ENCODE measurements around the gene TTLL10.

Gene TTLL10

GRCh38 chr1:1236945-1237873 lies 63.5 kb downstream of the TTLL10 start:
- DNase-seq (ENCODE audit: low read depth in 2 of 2): no peak

- DNase-seq (ENCODE audit: low read depth in 2 of 2): no peak
Measured at GRCh38 chr1:1237874-1238701, 64.4 kb downstream of the TTLL10 start.

DNA sequence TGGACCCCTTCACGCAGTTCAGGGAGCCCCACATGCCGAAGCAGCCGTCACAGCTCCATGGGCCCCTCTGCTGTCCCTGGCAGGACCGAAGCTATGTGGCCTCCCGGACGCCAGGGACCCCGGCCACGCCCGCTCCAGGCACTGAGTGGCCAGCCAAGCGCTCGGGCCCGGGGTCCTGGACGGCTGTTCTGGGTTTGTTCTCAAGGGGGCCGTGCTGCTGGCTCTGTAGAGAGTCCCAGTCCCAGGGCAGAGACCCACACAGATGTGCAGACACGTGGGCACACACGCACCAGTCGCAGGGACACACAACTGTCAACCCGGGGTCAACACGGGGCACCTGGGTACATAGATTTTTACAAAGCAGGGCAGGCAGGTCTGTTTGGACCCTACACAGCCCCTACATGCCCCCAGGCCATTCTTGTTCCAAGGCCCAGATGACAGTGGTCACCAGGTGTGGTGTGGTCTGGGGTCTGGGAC lies 65.1 kb downstream of the TTLL10 start:
- DNase-seq (ENCODE audit: low read depth in 2 of 2): no peak

GRCh38 chr1:1239227-1239613 lies 65.5 kb downstream of the TTLL10 start:
- no peak for DNase-seq (ENCODE audit: low read depth in 2 of 2)

- DNase-seq (ENCODE audit: low read depth in 2 of 2): no peak
Measured at GRCh38 chr1:1239614-1240347, 66.1 kb downstream of the TTLL10 start.

GRCh38 chr1:1240348-1240732 lies 66.7 kb downstream of the TTLL10 start:
- no peak for DNase-seq (ENCODE audit: low read depth in 2 of 2)

- DNase-seq (ENCODE audit: low read depth in 2 of 2): no peak
Measured at GRCh38 chr1:1240822-1241587, 67.3 kb downstream of the TTLL10 start.

- no peak for DNase-seq (ENCODE audit: low read depth in 2 of 2)
Measured at GRCh38 chr1:1241588-1242219, 68.0 kb downstream of the TTLL10 start.

GRCh38 chr1:1242461-1243265 lies 69.0 kb downstream of the TTLL10 start:
- no peak for DNase-seq (ENCODE audit: low read depth in 2 of 2)

GRCh38 chr1:1243266-1243660 lies 69.6 kb downstream of the TTLL10 start:
- DNase-seq (ENCODE audit: low read depth in 2 of 2): no peak

DNA sequence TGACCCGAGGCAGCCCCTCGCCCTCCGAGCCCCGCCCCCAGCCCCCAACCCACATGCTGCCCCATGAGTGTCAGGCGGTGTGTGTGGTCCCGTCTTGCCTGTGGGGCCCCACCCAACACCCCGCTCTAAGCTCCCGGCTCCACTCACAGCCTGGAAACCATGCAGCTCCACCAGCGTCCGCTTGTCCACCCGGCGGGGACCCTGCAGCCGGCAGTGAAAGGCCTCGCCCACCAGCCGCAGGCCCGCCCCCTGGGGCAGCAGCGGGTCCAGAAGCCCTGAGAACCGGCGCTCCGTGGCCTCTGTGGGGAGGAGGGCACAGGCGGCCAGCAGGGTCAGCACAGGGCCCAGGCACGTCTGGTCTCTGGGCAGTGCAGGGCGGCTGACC lies 70.1 kb downstream of the TTLL10 start:
- no peak for DNase-seq (ENCODE audit: low read depth in 2 of 2)

DNA sequence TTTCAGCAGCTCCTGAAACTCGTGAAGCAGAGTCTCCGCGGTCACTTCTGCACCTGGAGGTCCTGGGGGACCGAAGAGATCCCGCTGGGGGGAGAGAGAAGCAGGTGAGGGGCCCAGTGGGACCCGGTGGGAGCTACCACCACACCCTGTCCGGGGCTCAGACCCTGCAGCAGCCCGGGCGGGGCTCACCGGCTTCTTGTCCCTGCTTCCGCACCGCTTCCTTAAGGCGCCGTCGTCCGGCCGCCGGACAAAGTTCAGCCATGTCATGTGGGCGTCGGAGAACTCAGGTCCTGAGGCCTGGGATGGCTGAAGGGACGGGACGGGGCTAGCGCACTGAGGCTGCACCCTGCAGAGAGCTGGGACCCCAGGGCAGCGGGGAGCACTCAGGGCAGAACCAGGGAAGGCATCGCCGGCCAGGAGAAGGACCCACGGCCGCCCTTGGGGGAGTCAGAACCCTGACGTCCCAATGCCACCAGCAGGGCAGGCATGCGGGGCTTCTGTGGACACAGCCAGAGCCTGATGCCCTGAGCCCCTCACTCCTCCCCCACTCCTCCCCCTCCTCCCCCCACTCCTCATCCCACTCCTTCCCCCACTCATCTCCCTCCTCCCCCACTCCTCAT lies 70.6 kb downstream of the TTLL10 start:
- DNase-seq (ENCODE audit: low read depth in 2 of 2): no peak

DNA sequence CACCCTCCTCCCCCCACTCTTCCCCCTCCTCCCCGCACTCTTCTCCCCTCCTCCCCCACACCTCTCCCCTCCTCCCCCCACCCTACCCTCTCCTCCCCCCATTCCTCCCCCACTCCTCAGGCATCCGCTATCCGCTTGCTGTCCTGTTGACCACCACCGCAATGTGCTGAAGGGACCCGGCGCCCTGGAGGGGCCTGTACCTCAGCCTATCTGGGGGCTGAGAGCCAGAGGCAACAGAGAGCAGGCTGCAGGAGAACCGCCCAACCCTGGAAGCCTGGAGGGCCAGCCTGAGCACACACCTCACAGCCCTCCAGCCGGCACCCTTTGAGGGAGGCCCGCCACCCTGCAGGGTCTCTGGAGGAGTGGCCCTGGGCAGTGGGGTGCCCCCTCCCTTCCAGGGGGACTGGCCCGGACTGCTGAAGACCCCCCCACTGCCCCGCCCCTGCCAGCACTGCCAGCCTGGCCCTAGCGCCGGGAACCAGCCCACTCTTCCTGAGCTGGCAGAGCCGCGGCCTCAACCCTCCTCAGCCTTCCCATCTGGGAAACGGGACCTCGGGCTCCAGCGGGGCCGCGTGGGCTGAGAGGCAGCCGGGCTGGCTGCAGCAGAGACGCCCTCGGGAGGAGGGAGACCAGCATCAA lies 71.6 kb downstream of the TTLL10 start:
- no peak for DNase-seq (ENCODE audit: low read depth in 2 of 2)

DNA sequence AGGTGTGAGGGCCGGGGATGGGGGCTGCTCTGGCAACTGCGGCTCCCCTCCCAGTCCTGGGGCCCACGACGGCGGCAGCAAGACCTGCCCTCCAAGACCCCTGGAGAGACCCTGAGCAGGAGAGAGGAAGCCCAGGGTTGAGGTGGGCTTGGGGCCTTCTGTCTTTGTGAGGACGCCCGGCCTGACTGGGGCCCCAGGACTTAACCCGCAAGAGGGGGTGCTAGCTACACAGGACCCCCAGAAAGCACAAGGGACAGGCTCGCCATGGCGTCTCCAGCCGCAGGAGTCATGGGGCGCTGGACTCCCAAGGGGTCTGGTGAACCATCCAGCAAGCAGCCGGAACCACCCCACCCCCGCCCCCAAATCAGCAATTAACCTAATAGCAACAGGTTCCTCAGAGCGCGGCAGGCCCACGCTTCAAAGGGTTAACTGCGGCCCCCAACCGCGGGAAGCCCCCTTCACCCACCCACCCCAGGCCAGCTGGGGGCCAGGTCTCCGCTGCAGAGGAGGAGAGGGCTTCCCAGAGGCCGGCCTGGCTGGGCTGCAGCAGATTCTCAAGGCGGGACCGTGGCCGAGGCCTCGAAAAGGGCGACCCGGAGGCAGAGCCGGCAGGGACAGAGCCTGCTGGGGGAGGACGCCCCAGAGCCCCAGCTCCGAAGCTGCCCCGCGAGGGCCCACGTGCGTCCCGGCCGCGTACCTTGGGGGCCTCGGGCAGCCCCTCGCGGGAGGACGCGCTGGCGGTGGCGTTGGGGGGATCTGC lies 72.3 kb downstream of the TTLL10 start:
- no peak for DNase-seq (ENCODE audit: low read depth in 2 of 2)

DNA sequence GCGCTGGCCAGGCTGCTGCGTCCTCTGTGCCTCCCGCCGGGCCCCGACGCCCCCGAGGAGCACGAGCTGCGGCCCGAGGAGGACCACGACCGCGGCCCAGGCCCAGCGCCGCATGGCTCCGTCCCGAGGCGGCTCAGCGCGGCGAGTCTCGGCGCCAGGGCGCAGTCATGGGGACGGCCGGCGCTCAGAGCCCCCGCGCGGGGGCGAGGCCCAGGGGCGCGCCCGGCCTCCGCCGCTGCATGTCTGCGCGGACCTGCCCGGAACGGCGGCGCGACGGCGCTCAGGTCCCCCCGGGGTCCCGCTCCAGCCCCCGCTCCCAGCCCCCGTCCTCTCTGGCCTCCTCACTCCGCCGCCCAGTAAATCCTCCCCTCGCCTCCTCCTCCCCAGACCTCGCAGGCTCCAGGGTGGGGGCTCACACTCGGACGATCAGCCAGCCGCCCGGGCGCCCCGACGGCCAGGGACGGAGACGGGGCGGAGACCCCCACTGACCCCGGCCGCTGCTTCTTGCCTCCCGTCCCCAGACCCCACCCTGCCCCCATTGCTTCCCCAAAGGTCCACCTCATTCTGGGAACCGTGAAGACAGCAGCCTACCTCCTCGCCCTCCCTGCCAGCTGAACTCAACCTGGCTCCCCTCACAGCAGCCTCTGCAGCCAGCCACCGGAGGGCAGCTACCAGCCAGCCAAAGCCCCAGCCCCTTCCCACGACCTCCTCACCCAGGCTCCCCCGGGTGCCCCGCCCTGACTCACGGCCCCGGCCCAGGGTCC lies 73.1 kb downstream of the TTLL10 start, which contains the start of gene C1QTNF12:
TSS of gene C1QTNF12 (minus strand) at position 146 of the 764 bp plus-strand sequence. CDS start at position 114, 32 bp downstream.
- no peak for DNase-seq (ENCODE audit: low read depth in 2 of 2)

DNA sequence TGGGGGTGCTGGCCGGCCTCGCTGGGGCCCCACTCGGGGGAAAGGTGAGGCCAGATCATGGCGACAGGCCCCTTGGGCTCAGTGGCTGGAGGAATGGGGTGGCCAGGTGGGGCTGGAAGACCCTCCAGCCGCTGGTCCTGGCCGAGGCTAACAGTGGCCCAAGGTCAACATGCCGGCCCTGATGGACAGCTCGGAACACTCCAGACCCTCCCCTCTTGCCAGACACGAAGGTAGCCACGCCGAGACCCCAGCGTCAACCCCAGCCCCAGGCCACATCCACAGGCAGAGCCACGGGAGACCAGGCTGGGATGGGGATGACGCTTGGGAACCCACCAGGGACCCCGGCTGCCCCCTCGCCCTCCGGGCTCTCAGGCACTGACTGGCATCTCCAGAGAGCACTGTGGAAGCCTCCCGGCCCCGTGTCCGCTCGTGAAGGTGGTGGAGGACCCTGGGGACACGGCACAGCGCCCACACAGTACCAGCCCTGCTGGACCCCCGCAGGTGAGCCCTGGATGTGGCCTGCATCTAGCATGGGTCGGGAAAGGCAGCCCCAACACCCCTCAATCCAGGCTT lies 73.7 kb downstream of the TTLL10 start:
- DNase-seq (ENCODE audit: low read depth in 2 of 2): no peak

All from fibroblast of skin of left biceps (primary cell).